ENCODE measurements around the gene BRICD5.

The BRICD5 gene

DNA sequence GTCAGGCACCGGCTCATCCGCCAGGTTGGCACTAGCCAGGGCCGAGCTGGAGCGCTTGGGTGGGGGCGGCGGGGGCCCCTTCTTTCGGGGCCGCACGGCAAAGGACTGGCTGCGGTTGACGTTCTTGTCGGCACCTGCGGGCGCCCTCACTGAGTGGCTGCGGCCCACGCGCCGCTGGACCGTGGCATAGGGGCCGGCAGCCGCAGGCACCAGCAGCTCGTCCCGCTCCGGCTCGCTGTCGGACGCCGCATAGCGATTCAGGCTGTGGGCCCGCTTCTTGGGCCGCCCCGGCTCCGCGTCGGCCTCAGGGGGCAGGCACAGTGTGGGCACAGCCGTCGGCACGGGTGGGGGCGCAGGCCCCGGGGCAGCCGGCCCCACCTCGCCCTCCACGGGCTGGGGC is 30.2 kb downstream of the BRICD5 start:
- TF ChIP-seq CTCF (conservative IDR thresholded peaks at IDR 0.05; ENCODE audit: control insufficient read depth, insufficient read depth, low read depth, low read length) = no peak
- H3K4me3 ChIP-seq (ENCODE audit: control insufficient read depth, low read depth, low read length) = no peak overlapping the region
- no peak for DNase-seq (ENCODE audit: low read depth)

DNA sequence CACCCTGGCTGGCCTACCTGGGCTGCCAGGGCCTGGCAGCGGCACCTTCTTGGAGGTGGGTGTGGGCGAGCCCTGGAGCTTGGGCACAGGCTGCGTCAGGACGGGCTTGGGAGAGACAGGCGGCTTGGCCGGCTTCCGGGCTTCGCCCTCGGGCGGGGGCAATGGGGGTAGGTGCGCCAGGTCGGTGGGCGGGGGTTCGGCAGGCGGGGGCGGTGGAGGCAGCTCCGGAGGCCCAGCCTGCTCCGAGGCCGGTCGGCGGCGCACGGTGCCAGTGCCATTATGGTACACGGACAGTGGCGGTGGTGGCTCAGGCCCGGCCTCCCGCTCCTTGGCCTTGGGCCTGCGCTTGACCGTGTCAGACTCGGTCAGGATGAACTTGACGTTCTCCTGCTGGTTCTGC is 31.1 kb downstream of the BRICD5 start:
- no peak for TF ChIP-seq CTCF (conservative IDR thresholded peaks at IDR 0.05; ENCODE audit: control insufficient read depth, insufficient read depth, low read depth, low read length)
- DNase-seq (ENCODE audit: low read depth) = no peak
- H3K4me3 ChIP-seq (ENCODE audit: control insufficient read depth, low read depth, low read length) = no peak overlapping the region

GRCh38 chr16:2179107-2179501 is 31.6 kb downstream of the BRICD5 start:
- no peak overlapping the region for H3K4me3 ChIP-seq (ENCODE audit: control insufficient read depth, low read depth, low read length)
- no peak for DNase-seq (ENCODE audit: low read depth)
- no peak for TF ChIP-seq CTCF (conservative IDR thresholded peaks at IDR 0.05; ENCODE audit: control insufficient read depth, insufficient read depth, low read depth, low read length)

- TF ChIP-seq CTCF (conservative IDR thresholded peaks at IDR 0.05; ENCODE audit: control insufficient read depth, insufficient read depth, low read depth, low read length) = no peak
- peak; percentile 23 for DNase-seq (ENCODE audit: low read depth)
- no peak overlapping the region for H3K4me3 ChIP-seq (ENCODE audit: control insufficient read depth, low read depth, low read length)
These were observed 32.1 kb downstream of the BRICD5 start for GRCh38 chr16:2178321-2179106.

- no peak for DNase-seq (ENCODE audit: low read depth)
- no peak for TF ChIP-seq CTCF (conservative IDR thresholded peaks at IDR 0.05; ENCODE audit: control insufficient read depth, insufficient read depth, low read depth, low read length)
- no peak overlapping the region for H3K4me3 ChIP-seq (ENCODE audit: control insufficient read depth, low read depth, low read length)
These were observed 33.1 kb downstream of the BRICD5 start for GRCh38 chr16:2177561-2177960.

- TF ChIP-seq CTCF (conservative IDR thresholded peaks at IDR 0.05; ENCODE audit: control insufficient read depth, insufficient read depth, low read depth, low read length) = no peak
These were observed 33.6 kb downstream of the BRICD5 start for GRCh38 chr16:2177101-2177500.

More at GRCh38 chr16:2177101-2177500, 33.6 kb downstream of the BRICD5 start:
- DNase-seq (ENCODE audit: low read depth) = no peak
- no peak overlapping the region for H3K4me3 ChIP-seq (ENCODE audit: control insufficient read depth, low read depth, low read length)

Data from fibroblast of mammary gland (primary cell).